Endothelial cell of umbilical vein (primary cell): ENCODE results near the gene MYT1.

ENCODE experiments used
- CTCF ChIP-seq, 2 donors: IDR thresholded peaks; 1 replicate in 1 of 2; 2 replicates in 1 of 2; pipeline ENCODE4 v1.5.1; 2011; ENCODE audit warnings: low read length in 2 of 2, mild to moderate bottlenecking in 2 of 2, moderate library complexity in 2 of 2, control low read depth in 1 of 2, inconsistent platforms in 1 of 2, low read depth in 1 of 2; ENCODE audit not compliant: insufficient read depth in 1 of 2; ENCODE audit errors: extremely low read depth in 1 of 2
- EZH2 ChIP-seq: IDR thresholded peaks from 2 replicates; pipeline ENCODE4 v1.6.1; 2012; ENCODE audit warnings: borderline replicate concordance, low read depth, mild to moderate bottlenecking, moderate library complexity, low read length, inconsistent platforms; ENCODE audit not compliant: severe bottlenecking
- MYC ChIP-seq: IDR thresholded peaks from one replicate; pipeline ENCODE4 v1.6.1; 2011; ENCODE audit warnings: mild to moderate bottlenecking, low read depth, low read length
- TF ChIP-seq, protein P1 (sequence below): IDR thresholded peaks from 2 replicates; pipeline ENCODE4 v1.6.1; 2011; ENCODE audit not compliant: insufficient read depth, insufficient read length

GRCh38 chr20:64228751-64229506 lies 64.7 kb downstream of the MYT1 start:
- no peak for TF ChIP-seq CTCF (IDR thresholded peaks at IDR 0.05; ENCODE audit: extremely low read depth in 1 of 2, insufficient read depth in 1 of 2, low read depth in 1 of 2, low read length in 2 of 2)
- no peak for TF ChIP-seq EZH2
- TF ChIP-seq, protein P1, sequence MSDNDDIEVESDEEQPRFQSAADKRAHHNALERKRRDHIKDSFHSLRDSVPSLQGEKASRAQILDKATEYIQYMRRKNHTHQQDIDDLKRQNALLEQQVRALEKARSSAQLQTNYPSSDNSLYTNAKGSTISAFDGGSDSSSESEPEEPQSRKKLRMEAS, result no peak
- TF ChIP-seq MYC, result no peak
